H9 (cell line): ENCODE results near the gene TMSB10. TPM values are rescaled to one million over a fixed set of nuclear protein-coding genes. Genes with fewer than 3 reads are reported as not detected.

ENCODE experiments used
- DNase-seq: peaks from one replicate; pipeline ENCODE4 v3.0.0-alpha.2; 2017
- H2AFZ ChIP-seq: one replicate; pipeline ENCODE4 v1.6.1; 2013; ENCODE audit warnings: mild to moderate bottlenecking, low read length, control low read depth, moderate library complexity
- H2AK5ac ChIP-seq: 2 replicates; pipeline ENCODE4 v1.6.1; 2013; ENCODE audit warnings: low read length, control low read depth, mixed read lengths; ENCODE audit not compliant: insufficient read length
- H2BK120ac ChIP-seq: one replicate; pipeline ENCODE4 v1.6.1; 2013; ENCODE audit warnings: low read depth, mild to moderate bottlenecking, low read length, control low read depth, inconsistent platforms; ENCODE audit not compliant: poor library complexity, severe bottlenecking
- H2BK12ac ChIP-seq: 2 replicates; pipeline ENCODE4 v1.6.1; 2013; ENCODE audit warnings: low read length, control low read depth, mixed read lengths, low read depth; ENCODE audit not compliant: insufficient read length
- H2BK15ac ChIP-seq: 2 replicates; pipeline ENCODE4 v1.6.1; 2013; ENCODE audit warnings: low read depth, low read length, control low read depth
- H2BK20ac ChIP-seq: one replicate; pipeline ENCODE4 v1.6.1; 2013; ENCODE audit warnings: low read depth, mild to moderate bottlenecking, low read length, control low read depth, inconsistent platforms; ENCODE audit not compliant: poor library complexity, severe bottlenecking
- H2BK5ac ChIP-seq: 2 replicates; pipeline ENCODE4 v1.6.1; 2013; ENCODE audit warnings: low read length, control low read depth, mixed read lengths; ENCODE audit not compliant: insufficient read length
- H3K14ac ChIP-seq: 2 replicates; pipeline ENCODE4 v1.6.1; 2013; ENCODE audit warnings: low read length, control low read depth; ENCODE audit not compliant: insufficient read depth
- H3K18ac ChIP-seq: 2 replicates; pipeline ENCODE4 v1.6.1; 2013; ENCODE audit warnings: low read depth, mild to moderate bottlenecking, mixed read lengths, low read length, control low read depth; ENCODE audit not compliant: insufficient read length
- H3K23ac ChIP-seq: 2 replicates; pipeline ENCODE4 v1.6.1; 2013; ENCODE audit warnings: low read length, control low read depth, mixed read lengths, low read depth; ENCODE audit not compliant: insufficient read length
- H3K23me2 ChIP-seq: 2 replicates; pipeline ENCODE4 v1.6.1; 2013; ENCODE audit warnings: low read depth, mild to moderate bottlenecking, mixed read lengths, low read length, control low read depth; ENCODE audit not compliant: insufficient read length, poor library complexity, severe bottlenecking
- H3K27ac ChIP-seq: 2 replicates; pipeline ENCODE4 v1.5.1; 2013; ENCODE audit warnings: low read length, control low read depth, mixed read lengths, low read depth; ENCODE audit not compliant: insufficient read length
- H3K27me3 ChIP-seq: 2 replicates; pipeline ENCODE4 v1.6.1; 2013; ENCODE audit warnings: low read length, control low read depth, inconsistent platforms; ENCODE audit not compliant: insufficient read depth
- H3K4ac ChIP-seq: 2 replicates; pipeline ENCODE4 v1.6.1; 2013; ENCODE audit warnings: low read depth, mild to moderate bottlenecking, control low read depth, inconsistent platforms, low read length, moderate library complexity
- H3K4me1 ChIP-seq: 2 replicates; pipeline ENCODE4 v1.6.1; 2013; ENCODE audit warnings: low read length, control low read depth, inconsistent platforms; ENCODE audit not compliant: insufficient read depth
- H3K4me2 ChIP-seq: 2 replicates; pipeline ENCODE4 v1.6.1; 2013; ENCODE audit warnings: low read length, control low read depth, mixed read lengths; ENCODE audit not compliant: insufficient read length, insufficient read depth
- H3K56ac ChIP-seq: 2 replicates; pipeline ENCODE4 v1.6.1; 2013; ENCODE audit warnings: low read depth, mild to moderate bottlenecking, mixed read lengths, low read length, control low read depth; ENCODE audit not compliant: insufficient read length
- H3K79me1 ChIP-seq: 2 replicates; pipeline ENCODE4 v1.6.1; 2013; ENCODE audit warnings: low read depth, mild to moderate bottlenecking, moderate library complexity, low read length, control low read depth, inconsistent platforms; ENCODE audit not compliant: insufficient read depth, poor library complexity, severe bottlenecking
- H3K79me2 ChIP-seq: 2 replicates; pipeline ENCODE4 v1.6.1; 2013; ENCODE audit warnings: low read length, control low read depth, inconsistent platforms; ENCODE audit not compliant: insufficient read depth
- H3K9ac ChIP-seq: 2 replicates; pipeline ENCODE4 v1.6.1; 2013; ENCODE audit warnings: low read length, control low read depth, mixed read lengths; ENCODE audit not compliant: insufficient read length; ENCODE audit errors: extremely low read depth
- H3K9me3 ChIP-seq: one replicate; pipeline ENCODE4 v1.6.1; 2013; ENCODE audit warnings: low read depth, low read length, inconsistent platforms; ENCODE audit not compliant: control insufficient read depth
- H3T11ph ChIP-seq: one replicate; pipeline ENCODE4 v1.6.1; 2013; ENCODE audit warnings: mild to moderate bottlenecking, low read length, control low read depth, inconsistent platforms
- H4K20me1 ChIP-seq: one replicate; pipeline ENCODE4 v1.6.1; 2013; ENCODE audit not compliant: control insufficient read depth, insufficient read length, insufficient read depth
- H4K5ac ChIP-seq: 2 replicates; pipeline ENCODE4 v1.6.1; 2013; ENCODE audit warnings: low read depth, mild to moderate bottlenecking, mixed read lengths, low read length, control low read depth; ENCODE audit not compliant: insufficient read length
- H4K8ac ChIP-seq: replicated peaks from 2 replicates; pipeline ENCODE4 v1.6.1; 2013; ENCODE audit warnings: low read length, control low read depth, mixed read lengths, low read depth; ENCODE audit not compliant: insufficient read length
- H4K91ac ChIP-seq: 2 replicates; pipeline ENCODE4 v1.6.1; 2013; ENCODE audit warnings: low read depth, mild to moderate bottlenecking, moderate library complexity, mixed read lengths, low read length, control low read depth; ENCODE audit not compliant: insufficient read length
- H3K27ac Mint-ChIP-seq, 3 experiments: 2 replicates in 2 of 3; 3 replicates in 1 of 3; pipeline ENCODE4 v1.8.0; 2020 to 2021; ENCODE audit warnings: mixed read lengths in 3 of 3, mild to moderate bottlenecking in 1 of 3, moderate library complexity in 1 of 3
- H3K27me3 Mint-ChIP-seq: 2 replicates; pipeline ENCODE4 v1.8.0; 2021; ENCODE audit warnings: low read depth, mild to moderate bottlenecking, moderate library complexity, mixed read lengths
- H3K36me3 Mint-ChIP-seq, 3 experiments: 2 replicates in 2 of 3; 3 replicates in 1 of 3; pipeline ENCODE4 v1.8.0; 2020 to 2021; ENCODE audit warnings: low read depth in 3 of 3, mixed read lengths in 3 of 3; ENCODE audit not compliant: insufficient read depth in 1 of 3
- H3K4me1 Mint-ChIP-seq, 2 experiments: 2 replicates each; pipeline ENCODE4 v1.8.0; 2020; ENCODE audit warnings: mixed read lengths in 2 of 2
- H3K4me3 Mint-ChIP-seq, 2 experiments: 2 replicates in 1 of 2; 3 replicates in 1 of 2; pipeline ENCODE4 v1.8.0; 2020 to 2021; ENCODE audit warnings: mild to moderate bottlenecking in 2 of 2, mixed read lengths in 2 of 2, moderate library complexity in 1 of 2
- H3K9me3 Mint-ChIP-seq, 2 experiments: 2 replicates in 1 of 2; 3 replicates in 1 of 2; pipeline ENCODE4 v1.8.0; 2020; ENCODE audit warnings: mild to moderate bottlenecking in 2 of 2, mixed read lengths in 2 of 2, moderate library complexity in 1 of 2
- WGBS: extraction: QIAGEN DNeasy Blood & Tissue Kit; methylation state at CpG from one replicate; pipeline ENCODE4 v1.1.7; 2013; ENCODE audit warnings: missing lambda C conversion rate, low lambda C conversion rate, mixed read lengths; ENCODE audit not compliant: insufficient read length; ENCODE audit errors: extremely low coverage; 5-methylcytosine and 5-hydroxymethylcytosine counted together
- total RNA-seq: library from RNA; stranded (reverse); gene quantifications from 2 replicates; pipeline ENCODE4 v1.2.1, GENCODE V29; 2021
- TF ChIP-seq, protein P1 (sequence below): fragments of 200-600 bp; sonication (generic); conservative IDR thresholded peaks from 3 replicates; pipeline ENCODE4 v1.8.0; 2021; ENCODE audit warnings: antibody characterized with exemption, mild to moderate bottlenecking

TMSB10 gene
- total RNA-seq, 1 experiment from 2014 or later = 755 TPM

DNA sequence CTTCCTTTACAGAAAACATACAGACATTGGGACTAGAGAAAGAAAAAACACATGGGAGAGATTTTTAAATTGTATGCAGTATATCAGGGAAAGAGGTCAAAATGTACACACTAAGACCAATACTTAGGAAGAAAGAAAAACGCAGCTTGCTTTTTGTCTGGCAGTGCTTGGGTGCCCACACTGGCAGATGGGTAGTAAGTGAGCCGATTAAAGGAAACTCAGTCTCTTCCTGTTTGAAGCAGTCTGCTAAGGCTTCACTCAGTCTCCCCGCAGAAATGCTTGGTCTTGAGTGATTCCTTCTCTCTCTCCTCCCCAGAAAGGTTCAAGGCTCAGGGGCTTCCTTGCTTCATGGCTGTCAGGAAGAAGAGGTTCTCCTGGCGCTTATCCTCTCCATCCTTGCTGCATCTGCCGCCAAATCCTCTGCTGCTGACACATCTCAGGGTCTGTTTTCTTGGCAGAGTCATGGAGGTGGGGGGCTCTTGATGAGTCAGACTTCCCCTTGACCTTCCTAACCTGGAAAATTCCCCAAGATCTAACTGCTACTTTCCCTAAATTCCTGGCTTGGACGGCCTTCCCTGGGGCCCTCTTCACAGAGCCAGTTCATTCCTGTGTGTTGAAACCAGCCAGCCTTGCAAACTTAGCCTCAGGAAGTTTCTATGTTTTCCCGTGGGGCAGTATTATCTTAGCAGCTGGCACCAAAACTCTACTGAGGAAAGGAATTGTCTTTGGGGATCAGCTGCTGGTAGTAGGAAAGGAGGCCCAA, 10.5 kb upstream of the TMSB10 start:
- no peak overlapping the region for H3K56ac ChIP-seq
- H3T11ph ChIP-seq = no peak overlapping the region
- no CpG with 5 or more reads among the region's 7 CpGs for WGBS
- H2BK120ac ChIP-seq = no peak overlapping the region
- no peak overlapping the region for H2BK5ac ChIP-seq
- TF ChIP-seq, protein P1, sequence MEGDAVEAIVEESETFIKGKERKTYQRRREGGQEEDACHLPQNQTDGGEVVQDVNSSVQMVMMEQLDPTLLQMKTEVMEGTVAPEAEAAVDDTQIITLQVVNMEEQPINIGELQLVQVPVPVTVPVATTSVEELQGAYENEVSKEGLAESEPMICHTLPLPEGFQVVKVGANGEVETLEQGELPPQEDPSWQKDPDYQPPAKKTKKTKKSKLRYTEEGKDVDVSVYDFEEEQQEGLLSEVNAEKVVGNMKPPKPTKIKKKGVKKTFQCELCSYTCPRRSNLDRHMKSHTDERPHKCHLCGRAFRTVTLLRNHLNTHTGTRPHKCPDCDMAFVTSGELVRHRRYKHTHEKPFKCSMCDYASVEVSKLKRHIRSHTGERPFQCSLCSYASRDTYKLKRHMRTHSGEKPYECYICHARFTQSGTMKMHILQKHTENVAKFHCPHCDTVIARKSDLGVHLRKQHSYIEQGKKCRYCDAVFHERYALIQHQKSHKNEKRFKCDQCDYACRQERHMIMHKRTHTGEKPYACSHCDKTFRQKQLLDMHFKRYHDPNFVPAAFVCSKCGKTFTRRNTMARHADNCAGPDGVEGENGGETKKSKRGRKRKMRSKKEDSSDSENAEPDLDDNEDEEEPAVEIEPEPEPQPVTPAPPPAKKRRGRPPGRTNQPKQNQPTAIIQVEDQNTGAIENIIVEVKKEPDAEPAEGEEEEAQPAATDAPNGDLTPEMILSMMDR = no peak
- H4K20me1 ChIP-seq = peaks cover 3% of the 10 kb centered on the region
- H3K27me3 ChIP-seq = no peaks in the 10 kb centered on the region; the same call in 1 of the 2 replicates
- H3K27ac ChIP-seq = no peak overlapping the region
- peaks cover 14% of the 10 kb centered on the region in 2 experiments for H3K4me1 Mint-ChIP-seq
- no peak overlapping the region for H2BK12ac ChIP-seq
- H2BK20ac ChIP-seq = no peak overlapping the region
- H3K14ac ChIP-seq = no peak overlapping the region
- no peak overlapping the region for H3K4me2 ChIP-seq
- DNase-seq = no peak
- no peaks in the 10 kb centered on the region; a peak in 1 of 7 replicates for H3K36me3 Mint-ChIP-seq
- no peak overlapping the region for H2BK15ac ChIP-seq
- no peaks in the 10 kb centered on the region for H3K79me1 ChIP-seq
- no peak overlapping the region for H2AFZ ChIP-seq
- H3K4me1 ChIP-seq = peaks cover 3% of the 10 kb centered on the region; the same call in 1 of the 2 replicates
- H4K8ac ChIP-seq = no peak overlapping the region
- no peak overlapping the region for H4K91ac ChIP-seq
- H3K9me3 ChIP-seq = no peaks in the 10 kb centered on the region
- H3K27me3 Mint-ChIP-seq = peaks cover 6% of the 10 kb centered on the region
- no peak overlapping the region for H3K4ac ChIP-seq
- no peak overlapping the region for H2AK5ac ChIP-seq
- no peaks in the 10 kb centered on the region; a peak in 1 of 5 replicates for H3K9me3 Mint-ChIP-seq
- no peaks in the 10 kb centered on the region for H3K79me2 ChIP-seq
- H4K5ac ChIP-seq = no peak overlapping the region
- no peak overlapping the region for H3K18ac ChIP-seq
- H3K27ac Mint-ChIP-seq = no peak overlapping the region
- no peak overlapping the region for H3K9ac ChIP-seq
- no peak overlapping the region for H3K23ac ChIP-seq
- H3K23me2 ChIP-seq = no peaks in the 10 kb centered on the region
- H3K4me3 Mint-ChIP-seq = no peak overlapping the region
